Common myeloid progenitor, CD34-positive (primary cell): ENCODE results near the gene PIEZO1.
"Not testable (repeated sequence)": the region's sequence is repeated elsewhere in the genome, so short reads cannot be mapped to it uniquely, and the experiment has no call there.

Experiments
- CTCF ChIA-PET: fragments of 350-600 bp; sonication (Branson Sonifier 250); formaldehyde crosslinking; loops from one replicate; lab custom pipeline; 2021; ENCODE audit warnings: antibody characterized with exemption; lab: Charles Lee
- POLR2A ChIA-PET: fragments of 350-600 bp; sonication (Branson Sonifier 250); formaldehyde crosslinking; loops from one replicate; lab custom pipeline; 2021; ENCODE audit warnings: antibody characterized with exemption; lab: Charles Lee
- DNase-seq, 3 donors: peaks; one replicate each; pipeline versions ENCODE4 v3.0.0 to v3.0.0-alpha.2; 2013
- H3K27ac ChIP-seq, 2 experiments: 1 replicate in 1 of 2; 2 replicates in 1 of 2; pipeline ENCODE4 v1.7.0; 2013; ENCODE audit warnings: inconsistent platforms in 2 of 2, low read length in 2 of 2, mild to moderate bottlenecking in 2 of 2, low read depth in 1 of 2, moderate library complexity in 1 of 2; ENCODE audit not compliant: severe bottlenecking in 2 of 2, insufficient read depth in 1 of 2, poor library complexity in 1 of 2
- H3K27me3 ChIP-seq, 5 experiments: replicated peaks in 2 of 5; 1 replicate in 3 of 5; 2 replicates in 2 of 5; pipeline versions ENCODE4 v1.6.1 to v1.7.0; 2013; ENCODE audit warnings: low read length in 4 of 5, mild to moderate bottlenecking in 2 of 5, moderate library complexity in 2 of 5, inconsistent platforms in 1 of 5; ENCODE audit not compliant: insufficient read depth in 5 of 5, control insufficient read depth in 4 of 5
- H3K36me3 ChIP-seq, 4 experiments: 1 replicate in 2 of 4; 2 replicates in 2 of 4; pipeline versions ENCODE4 v1.6.1 to v1.7.0; 2013; ENCODE audit warnings: low read length in 3 of 4, control low read depth in 1 of 4, mild to moderate bottlenecking in 1 of 4; ENCODE audit not compliant: control insufficient read depth in 4 of 4, insufficient read depth in 4 of 4
- H3K4me1 ChIP-seq, 4 experiments: 1 replicate in 3 of 4; 2 replicates in 1 of 4; pipeline versions ENCODE4 v1.6.1 to v1.7.1; 2013; ENCODE audit warnings: low read length in 3 of 4, mild to moderate bottlenecking in 3 of 4, control low read depth in 1 of 4, inconsistent platforms in 1 of 4, moderate library complexity in 1 of 4; ENCODE audit not compliant: control insufficient read depth in 4 of 4, insufficient read depth in 4 of 4; ENCODE audit errors: control extremely low read depth in 1 of 4
- H3K4me3 ChIP-seq, 7 experiments: 1 replicate in 4 of 7; 2 replicates in 3 of 7; pipeline versions ENCODE4 v1.5.1 to v1.7.0; 2013; ENCODE audit warnings: mild to moderate bottlenecking in 7 of 7, low read length in 6 of 7, moderate library complexity in 6 of 7, inconsistent platforms in 2 of 7, low read depth in 2 of 7, control low read depth in 1 of 7; ENCODE audit not compliant: insufficient read depth in 4 of 7, control insufficient read depth in 1 of 7; ENCODE audit errors: extremely low read depth in 1 of 7
- H3K9me3 ChIP-seq, 5 experiments: 1 replicate in 4 of 5; 2 replicates in 1 of 5; pipeline versions ENCODE4 v1.6.1 to v1.7.1; 2013; ENCODE audit warnings: low read length in 4 of 5, mild to moderate bottlenecking in 2 of 5, inconsistent platforms in 1 of 5, low read depth in 1 of 5, moderate library complexity in 1 of 5; ENCODE audit not compliant: control insufficient read depth in 4 of 5, insufficient read depth in 2 of 5; ENCODE audit errors: control extremely low read depth in 1 of 5
- WGBS: methylation state at CpG from one replicate; pipeline ENCODE4 v1.1.5; 2013; ENCODE audit not compliant: insufficient coverage; 5-methylcytosine and 5-hydroxymethylcytosine counted together

PIEZO1 gene

GRCh38 chr16:88672776-88673175 lies 112.2 kb downstream of the PIEZO1 start:
- Histone ChIP-seq H3K27ac (no peak overlapping the region), H3K36me3 (peaks cover 0 to 37% (median 13%) of the 10 kb centered on the region in 4 experiments), H3K4me1 (no peaks in the 10 kb centered on the region), H3K4me3 (no peak overlapping the region), H3K27me3 (no peaks in the 10 kb centered on the region), H3K9me3 (no peaks in the 10 kb centered on the region)
- WGBS = 86% methylated on average over 10 of the region's 11 CpGs
- ChIA-PET POLR2A (interaction anchor here (0.5 kb wide), 1 partner anchor 226 kb away, joined by 3 read pairs; no protein-coding TSS in a partner anchor), CTCF (interaction anchor here (0.9 to 1.8 kb wide), 5 partner anchors 8 to 20 kb away, joined by 3 to 13 read pairs (median 4); partner anchors contain the start of gene MVD)
- no peak for DNase-seq

- POLR2A ChIA-PET = no interaction called here
- 95% methylated on average over 22 of the region's 23 CpGs for WGBS
- Histone ChIP-seq H3K4me3 (no peak overlapping the region), H3K4me1 (no peaks in the 10 kb centered on the region), H3K9me3 (no peaks in the 10 kb centered on the region), H3K36me3 (peaks cover 0 to 32% (median 8%) of the 10 kb centered on the region in 4 experiments), H3K27ac (no peak overlapping the region), H3K27me3 (no peaks in the 10 kb centered on the region)
- no peak for DNase-seq
- CTCF ChIA-PET = interaction anchor here (1.3 to 1.8 kb wide), 3 partner anchors 9 to 19 kb away, joined by 3 to 13 read pairs (median 3); no protein-coding TSS in a partner anchor
Measured at GRCh38 chr16:88671806-88672205, 113.2 kb downstream of the PIEZO1 start.

GRCh38 chr16:88669980-88670379 lies 115.0 kb downstream of the PIEZO1 start:
- ChIA-PET CTCF (interaction anchor here (0.7 kb wide), 1 partner anchor 11 kb away, joined by 3 read pairs; no protein-coding TSS in a partner anchor), POLR2A (no interaction called here)
- no peaks in the 10 kb centered on the region for H3K27me3 ChIP-seq
- peaks cover 0 to 26% (median 2%) of the 10 kb centered on the region in 4 experiments for H3K36me3 ChIP-seq
- peaks cover 0 to 3% (median 0%) of the 10 kb centered on the region in 4 experiments for H3K4me1 ChIP-seq
- WGBS = 90% methylated on average over 5 of the region's 10 CpGs
- no peak overlapping the region for H3K4me3 ChIP-seq
- H3K27ac ChIP-seq = no peak overlapping the region
- no peaks in the 10 kb centered on the region for H3K9me3 ChIP-seq
- DNase-seq = no peak

- peaks cover 0 to 26% (median 2%) of the 10 kb centered on the region in 4 experiments for H3K36me3 ChIP-seq
- H3K27ac ChIP-seq, DNase-seq, H3K4me3 ChIP-seq, POLR2A ChIA-PET, H3K27me3 ChIP-seq, H3K4me1 ChIP-seq, H3K9me3 ChIP-seq: not testable (repeated sequence)
- CTCF ChIA-PET = interaction anchor here (0.6 kb wide), 1 partner anchor 69 kb away, joined by 3 read pairs; no protein-coding TSS in a partner anchor
- WGBS = 88% methylated on average over 1 of the region's 8 CpGs
Measured at GRCh38 chr16:88669493-88669892, 115.5 kb downstream of the PIEZO1 start.

- no peak overlapping the region for H3K4me3 ChIP-seq
- POLR2A ChIA-PET = no interaction called here
Measured at GRCh38 chr16:88667461-88667860, 117.6 kb downstream of the PIEZO1 start.

GRCh38 chr16:88665570-88665969 lies 119.5 kb downstream of the PIEZO1 start:
- no peak for DNase-seq
- Histone ChIP-seq H3K36me3 (peaks cover 0 to 17% (median 0%) of the 10 kb centered on the region in 4 experiments), H3K4me1 (peaks cover 0 to 23% (median 15%) of the 10 kb centered on the region in 4 experiments), H3K9me3 (no peaks in the 10 kb centered on the region), H3K27me3 (no peaks in the 10 kb centered on the region), H3K27ac (no peak overlapping the region), H3K4me3 (no peak overlapping the region)
- POLR2A ChIA-PET = no interaction called here
- 91% methylated on average over 1 of the region's 3 CpGs for WGBS
- CTCF ChIA-PET = interaction anchor here (2.1 to 3.3 kb wide), 2 partner anchors 8 to 15 kb away, joined by 7 to 14 read pairs; no protein-coding TSS in a partner anchor

More at GRCh38 chr16:88667461-88667860, 117.6 kb downstream of the PIEZO1 start:
- WGBS = 93% methylated on average over 5 of the region's 5 CpGs
- CTCF ChIA-PET = no interaction called here
- Histone ChIP-seq H3K27ac (no peak overlapping the region), H3K9me3 (no peaks in the 10 kb centered on the region), H3K36me3 (peaks cover 0 to 19% (median 0%) of the 10 kb centered on the region in 4 experiments), H3K4me1 (peaks cover 0 to 15% (median 9%) of the 10 kb centered on the region in 4 experiments), H3K27me3 (no peaks in the 10 kb centered on the region)
- DNase-seq = no peak
